Activated CD4-positive, alpha-beta memory T cell treated with anti-CD3 and anti-CD28 coated beads, Interleukin-2, amount 10 ng/mL, durations not matched to agents 7 days and 5 days (primary cell): ENCODE measurements around the gene KLRC1. TPM values are rescaled to one million over a fixed set of nuclear protein-coding genes. Genes with fewer than 3 reads are reported as not detected.
"Not testable (repeated sequence)": the region's sequence is repeated elsewhere in the genome, so short reads cannot be mapped to it uniquely, and the experiment has no call there.

ENCODE experiments used
- CTCF ChIA-PET: fragments of 350-600 bp; sonication (Branson Sonifier 250); formaldehyde crosslinking; loops from one replicate; lab custom pipeline; 2021; ENCODE audit warnings: antibody characterized with exemption, inconsistent platforms; lab: Charles Lee
- POLR2A ChIA-PET: fragments of 350-600 bp; sonication (Branson Sonifier 250); formaldehyde crosslinking; loops from one replicate; lab custom pipeline; 2021; ENCODE audit warnings: antibody characterized with exemption; lab: Charles Lee
- DNase-seq: peaks from one replicate; pipeline ENCODE4 v3.0.0-alpha.2; 2020
- H3K27ac Mint-ChIP-seq: one replicate; pipeline ENCODE4 v1.8.0; 2021; ENCODE audit warnings: mild to moderate bottlenecking, mixed read lengths
- H3K27me3 Mint-ChIP-seq: one replicate; pipeline ENCODE4 v1.8.0; 2021; ENCODE audit warnings: mixed read lengths
- H3K36me3 Mint-ChIP-seq: one replicate; pipeline ENCODE4 v1.8.0; 2021; ENCODE audit warnings: low read depth, mixed read lengths
- H3K4me1 Mint-ChIP-seq: one replicate; pipeline ENCODE4 v1.8.0; 2021; ENCODE audit warnings: mixed read lengths
- H3K4me3 Mint-ChIP-seq: one replicate; pipeline ENCODE4 v1.8.0; 2021; ENCODE audit warnings: mild to moderate bottlenecking, mixed read lengths
- H3K9me3 Mint-ChIP-seq: one replicate; pipeline ENCODE4 v1.8.0; 2021; ENCODE audit warnings: mixed read lengths
- total RNA-seq, 2 experiments: library from RNA; stranded (reverse); gene quantifications; one replicate each; pipeline ENCODE4 v1.2.3, GENCODE V29; 2021

KLRC1 gene
- total RNA-seq, 2 experiments from 2014 or later = not detected

DNA sequence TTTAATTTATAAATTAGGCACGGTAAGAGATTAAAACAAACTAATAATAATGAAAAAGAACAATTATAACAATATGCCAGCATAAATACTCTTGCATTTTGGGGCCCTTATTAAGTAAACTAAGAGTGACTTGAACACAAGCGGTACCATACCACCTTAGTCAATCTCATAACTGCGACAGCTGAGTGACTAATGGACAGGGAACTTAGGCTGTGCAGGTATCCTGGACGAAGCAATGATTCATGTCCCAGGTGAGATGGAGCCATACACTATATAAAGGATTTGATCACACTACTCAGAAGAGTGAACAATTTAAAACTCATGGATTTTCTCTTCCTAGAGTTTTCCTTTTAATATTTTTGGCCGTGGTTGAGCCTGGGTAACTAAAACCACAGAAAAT is 47.9 kb downstream of the KLRC1 start:
- Mint-ChIP-seq H3K27ac (no peak overlapping the region), H3K36me3 (no peaks in the 10 kb centered on the region), H3K27me3 (peaks cover 20% of the 10 kb centered on the region), H3K4me1 (no peaks in the 10 kb centered on the region), H3K4me3 (no peak overlapping the region), H3K9me3 (no peaks in the 10 kb centered on the region)
- ChIA-PET POLR2A (no interaction called here), CTCF (no interaction called here)
- no peak for DNase-seq

DNA sequence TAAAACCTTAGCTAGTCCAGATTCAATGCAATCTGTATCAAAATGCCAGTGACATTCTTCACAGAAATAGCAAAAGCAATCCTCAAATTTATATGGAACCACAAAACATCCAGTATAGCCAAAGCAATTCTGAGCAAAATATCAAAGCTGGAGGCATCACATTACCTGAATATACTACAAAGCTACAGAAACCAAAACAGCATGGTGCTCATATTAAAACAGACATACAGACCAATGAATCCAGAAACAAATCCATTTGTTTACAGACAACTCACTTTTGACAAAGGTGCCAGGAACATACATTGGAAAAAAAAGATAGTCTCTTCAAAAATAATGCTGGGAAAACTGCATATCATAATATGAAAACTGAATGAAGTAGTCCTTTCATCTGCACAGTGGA is 48.4 kb downstream of the KLRC1 start:
- H3K4me3 Mint-ChIP-seq = no peak overlapping the region
- no peaks in the 10 kb centered on the region for H3K4me1 Mint-ChIP-seq
- H3K27me3 Mint-ChIP-seq = peaks cover 23% of the 10 kb centered on the region
- POLR2A ChIA-PET = no interaction called here
- no peaks in the 10 kb centered on the region for H3K9me3 Mint-ChIP-seq
- CTCF ChIA-PET = no interaction called here
- no peak overlapping the region for H3K27ac Mint-ChIP-seq
- no peak for DNase-seq
- H3K36me3 Mint-ChIP-seq = no peaks in the 10 kb centered on the region

DNA sequence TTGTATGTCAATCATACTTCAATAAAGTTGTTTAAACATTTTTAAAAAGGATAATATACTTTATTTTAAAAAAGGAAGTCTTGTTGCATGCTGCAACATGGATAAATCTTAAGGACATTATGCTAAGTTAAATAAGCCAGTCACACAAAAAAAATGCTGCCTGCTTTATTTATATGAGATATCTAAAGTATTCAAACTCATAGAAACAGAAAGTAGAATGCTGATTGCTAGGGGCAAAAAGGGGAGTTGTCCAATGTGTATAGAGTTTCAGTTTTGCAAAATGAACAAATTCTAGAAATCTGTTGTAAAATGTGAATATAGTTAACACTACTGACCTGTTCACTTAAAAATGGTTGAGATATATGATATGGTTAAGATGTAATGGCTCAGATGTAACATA is 52.3 kb downstream of the KLRC1 start:
- POLR2A ChIA-PET = no interaction called here
- CTCF ChIA-PET = no interaction called here
- H3K9me3 Mint-ChIP-seq = no peaks in the 10 kb centered on the region
- H3K4me1 Mint-ChIP-seq = no peaks in the 10 kb centered on the region
- H3K27me3 Mint-ChIP-seq = peaks cover 22% of the 10 kb centered on the region
- no peaks in the 10 kb centered on the region for H3K36me3 Mint-ChIP-seq
- no peak overlapping the region for H3K27ac Mint-ChIP-seq
- no peak overlapping the region for H3K4me3 Mint-ChIP-seq
- no peak for DNase-seq

DNA sequence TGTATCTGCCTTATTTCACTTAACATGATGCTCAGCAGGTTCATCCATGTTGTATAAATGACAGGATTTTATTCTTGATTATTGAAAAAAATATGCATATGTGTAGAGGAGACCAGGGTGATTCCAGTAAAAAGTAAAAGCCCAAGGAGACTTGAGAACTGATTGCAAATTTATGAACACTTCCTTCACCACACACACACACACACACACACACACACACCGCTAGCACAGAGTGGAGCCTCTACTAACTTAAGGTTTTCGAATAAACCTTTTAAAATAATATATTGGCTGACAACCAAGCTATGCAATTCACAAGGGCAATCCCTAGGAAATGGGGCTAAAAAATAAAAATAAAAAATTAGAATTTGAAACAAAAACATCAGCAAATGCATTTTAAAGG is 55.0 kb downstream of the KLRC1 start:
- no peak for DNase-seq
- H3K4me3 Mint-ChIP-seq = no peak overlapping the region
- H3K27me3 Mint-ChIP-seq = peaks cover 20% of the 10 kb centered on the region
- no peaks in the 10 kb centered on the region for H3K4me1 Mint-ChIP-seq
- H3K36me3 Mint-ChIP-seq = no peaks in the 10 kb centered on the region
- no peaks in the 10 kb centered on the region for H3K9me3 Mint-ChIP-seq
- H3K27ac Mint-ChIP-seq = no peak overlapping the region
- ChIA-PET CTCF (no interaction called here), POLR2A (no interaction called here)

DNA sequence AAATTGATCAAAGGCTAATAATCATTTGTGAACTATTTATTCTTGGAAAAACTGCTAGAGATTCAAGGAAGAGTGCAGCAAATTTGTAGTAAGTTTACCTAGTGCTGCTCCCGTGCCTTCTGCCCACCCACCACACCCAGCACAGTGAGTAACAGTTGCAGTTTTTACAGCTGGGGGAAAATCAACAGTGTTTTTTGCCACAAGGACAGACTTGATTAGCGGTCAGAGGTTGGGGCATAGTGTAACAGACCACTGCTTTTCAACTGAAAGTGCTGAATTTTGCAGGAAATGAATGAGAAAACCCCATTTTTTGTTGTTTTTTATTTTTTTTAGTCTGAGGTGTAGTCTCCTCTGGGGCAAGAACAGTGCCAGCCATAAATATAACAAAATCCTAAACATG is 55.9 kb downstream of the KLRC1 start:
- H3K36me3 Mint-ChIP-seq = no peaks in the 10 kb centered on the region
- no peaks in the 10 kb centered on the region for H3K9me3 Mint-ChIP-seq
- POLR2A ChIA-PET = no interaction called here
- CTCF ChIA-PET = no interaction called here
- H3K4me1 Mint-ChIP-seq = no peaks in the 10 kb centered on the region
- H3K27ac Mint-ChIP-seq = no peak overlapping the region
- peaks cover 17% of the 10 kb centered on the region for H3K27me3 Mint-ChIP-seq
- no peak overlapping the region for H3K4me3 Mint-ChIP-seq
- DNase-seq = no peak

DNA sequence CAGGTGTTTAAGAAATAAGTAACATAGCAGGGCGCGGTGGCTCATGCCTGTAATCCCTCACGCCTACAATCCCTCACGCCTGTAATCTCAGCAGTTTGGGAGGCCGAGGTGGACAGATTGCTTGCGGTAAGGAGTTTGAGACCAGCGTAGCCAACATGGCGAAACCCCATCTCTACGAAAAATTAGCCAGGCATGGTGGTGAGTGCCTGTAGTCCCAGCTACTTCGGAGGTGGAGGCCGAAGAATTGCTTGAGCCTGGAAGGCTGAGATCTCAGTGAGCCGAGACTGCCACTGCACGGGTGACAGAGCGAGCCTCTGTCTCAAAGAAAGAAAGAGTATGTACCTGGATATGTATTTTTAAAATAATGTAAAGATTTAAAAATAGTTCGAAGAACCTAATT is 57.0 kb downstream of the KLRC1 start:
- H3K4me3 Mint-ChIP-seq, H3K36me3 Mint-ChIP-seq, CTCF ChIA-PET, POLR2A ChIA-PET, DNase-seq, H3K4me1 Mint-ChIP-seq, H3K27ac Mint-ChIP-seq, H3K9me3 Mint-ChIP-seq: not testable (repeated sequence)
- peaks cover 19% of the 10 kb centered on the region for H3K27me3 Mint-ChIP-seq

Other genes starting within 250 kb of the KLRC1 start
- gene GABARAPL1, start 240.5 kb downstream of the KLRC1 start, total RNA-seq = 10 to 100 TPM; 13.1 to 14.0 TPM
- gene KLRD1, start 145.5 kb downstream of the KLRC1 start, total RNA-seq = 1 to 10 TPM in 1 of 2 experiments, under 1 TPM in 1; 0.65 to 1.1 TPM
- gene KLRK1, start 63.3 kb downstream of the KLRC1 start, total RNA-seq = under 1 TPM; 0.43 to 0.93 TPM
- not detected for gene KLRC4, start 43.6 kb downstream of the KLRC1 start, total RNA-seq
- gene KLRC3, start 32.8 kb downstream of the KLRC1 start, total RNA-seq = not detected
- not detected for gene KLRC2, start 17.4 kb downstream of the KLRC1 start, total RNA-seq
- gene EIF2S3B, start 52.5 kb upstream of the KLRC1 start, total RNA-seq = 1 to 10 TPM; 1.4 to 1.6 TPM
- gene MAGOHB, start 160.2 kb upstream of the KLRC1 start, total RNA-seq = 10 to 100 TPM; 38.4 to 39.0 TPM
- gene STYK1, start 220.7 kb upstream of the KLRC1 start, total RNA-seq = under 1 TPM; 0.60 to 0.71 TPM